Muscle of arm (tissue), 12 donors: Measurements from ENCODE around the gene DPF3. TPM values are rescaled to one million over a fixed set of nuclear protein-coding genes. Genes with fewer than 3 reads are reported as not detected.

ENCODE experiments used
- DNase-seq: peaks from one replicate; pipeline ENCODE4 v3.0.0-alpha.2; 2013
- polyA plus RNA-seq, 12 donors: library from polyadenylated mRNA; unstranded; fragments of 120-200 nt; gene quantifications; one replicate each; pipeline ENCODE4 v1.2.1, GENCODE V29; 2013; ENCODE audit not compliant: insufficient read length in 12 of 12

Gene DPF3
- polyA plus RNA-seq, 12 donors = 1.7 to 16.8 (median 5.1) TPM; not detected in 1

- DNase-seq = no peak
Observed at GRCh38 chr14:72742838-72743195, 151.1 kb downstream of the DPF3 start.

DNA sequence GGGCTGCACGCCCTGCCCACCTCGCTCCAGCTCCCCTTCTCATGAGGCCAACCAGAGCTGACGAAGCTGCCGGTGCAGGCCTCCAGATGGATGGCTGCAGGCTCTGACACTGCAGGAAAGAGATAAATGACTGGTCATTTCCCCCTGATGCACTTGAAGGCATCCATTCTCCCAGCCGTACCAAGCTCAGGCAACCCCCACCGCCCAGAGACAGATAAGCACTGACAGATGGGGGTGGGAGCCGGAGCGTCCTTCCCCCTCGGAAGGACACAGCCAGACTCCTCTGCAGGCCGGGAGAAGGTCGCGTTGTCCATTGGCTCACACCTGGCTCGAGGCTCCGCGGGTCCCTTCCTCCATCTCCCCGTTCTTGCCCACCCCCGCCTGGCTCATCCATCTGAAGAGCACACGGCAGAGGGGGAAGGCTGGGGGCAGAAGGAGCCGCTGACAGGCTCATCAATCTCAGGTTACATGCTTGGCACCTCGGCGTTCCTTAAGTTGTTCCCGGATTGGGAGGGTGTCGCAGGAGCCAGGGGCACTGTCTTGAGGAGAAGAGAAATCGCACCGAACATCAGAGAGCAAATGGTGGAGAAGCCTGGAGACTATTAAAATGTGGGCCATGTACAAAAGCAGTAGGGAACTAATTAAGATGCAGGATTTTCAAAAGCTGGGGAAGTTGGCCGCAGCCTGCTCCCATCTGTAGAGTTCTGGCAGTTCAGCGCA, 151.6 kb downstream of the DPF3 start:
- no peak for DNase-seq

DNA sequence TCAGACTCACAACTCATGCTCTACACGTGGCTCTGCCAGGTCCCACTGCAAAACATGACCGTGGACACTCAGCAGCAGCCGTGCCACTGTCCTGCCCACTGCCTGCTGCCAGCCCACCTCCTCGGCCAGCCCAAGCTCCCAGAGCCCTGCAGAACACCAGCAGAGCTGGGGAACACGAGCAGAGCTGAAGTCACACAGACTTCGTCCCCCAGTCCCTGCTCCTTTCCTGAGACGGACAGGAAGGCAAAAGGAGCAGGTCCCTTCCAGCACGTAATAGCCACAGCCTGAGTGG, 152.1 kb downstream of the DPF3 start:
- DNase-seq = no peak

DNA sequence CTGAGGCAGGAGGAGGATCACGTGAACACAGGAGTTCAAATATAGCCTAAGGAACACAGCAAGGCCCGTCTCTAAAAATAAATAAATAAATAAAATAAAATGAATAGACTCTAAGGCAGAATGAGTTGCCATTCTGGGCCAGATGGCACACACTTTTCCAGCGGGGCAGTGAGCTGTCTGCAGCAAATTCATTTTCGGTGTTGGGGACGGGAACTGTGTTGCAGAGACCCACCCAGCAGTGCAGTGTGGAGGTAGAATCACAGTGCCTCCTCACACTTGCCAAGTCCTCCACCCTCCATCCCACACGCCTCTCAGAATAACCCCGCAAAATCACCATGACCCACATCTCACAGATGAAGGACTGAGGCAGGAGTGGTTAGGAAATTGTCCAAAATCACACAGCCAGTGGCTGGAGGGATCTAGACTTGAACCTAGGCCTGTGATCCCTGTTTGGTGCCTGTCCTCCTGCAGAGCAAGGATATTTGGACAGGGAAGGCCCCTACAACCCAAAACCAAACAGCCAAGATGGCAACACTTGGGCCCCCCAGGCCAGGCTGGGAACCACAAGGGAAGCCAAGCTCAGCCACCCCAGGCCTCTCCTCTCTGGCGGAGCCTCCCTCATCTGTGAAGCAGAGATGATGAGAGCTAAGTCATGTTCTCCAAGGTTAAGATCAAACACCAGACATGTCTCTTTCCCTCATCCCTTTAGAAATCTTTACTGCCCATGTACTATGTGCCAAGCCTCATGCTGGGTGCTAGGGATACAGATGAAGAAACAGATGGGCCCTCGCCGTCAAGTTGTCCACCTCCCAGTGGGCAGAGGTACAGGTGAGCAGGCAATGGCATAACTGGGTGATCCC, 152.7 kb downstream of the DPF3 start:
- no peak for DNase-seq

DNA sequence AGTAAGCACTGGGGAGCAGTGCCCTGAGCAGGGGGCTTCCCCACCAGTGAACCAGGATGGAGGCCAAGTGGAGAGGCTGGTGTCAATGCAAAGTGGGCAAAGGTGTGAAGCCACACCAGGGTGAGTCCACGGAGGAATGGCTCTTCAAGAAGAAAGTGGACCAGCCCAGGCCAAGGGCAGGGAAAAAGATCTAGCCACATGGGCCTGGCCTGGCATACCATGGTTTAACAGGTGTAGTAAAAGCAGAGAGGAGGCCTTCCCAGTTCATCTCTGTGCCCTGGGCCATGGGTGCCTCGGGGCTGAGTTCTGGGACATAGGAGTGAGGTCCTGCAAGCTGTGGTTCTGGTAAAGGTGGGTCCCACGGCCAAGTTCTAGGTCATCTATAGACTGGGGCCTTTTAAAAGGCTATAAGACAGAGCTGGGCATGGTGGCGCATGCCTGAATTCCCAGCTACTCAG, 153.4 kb downstream of the DPF3 start:
- DNase-seq = no peak

DNA sequence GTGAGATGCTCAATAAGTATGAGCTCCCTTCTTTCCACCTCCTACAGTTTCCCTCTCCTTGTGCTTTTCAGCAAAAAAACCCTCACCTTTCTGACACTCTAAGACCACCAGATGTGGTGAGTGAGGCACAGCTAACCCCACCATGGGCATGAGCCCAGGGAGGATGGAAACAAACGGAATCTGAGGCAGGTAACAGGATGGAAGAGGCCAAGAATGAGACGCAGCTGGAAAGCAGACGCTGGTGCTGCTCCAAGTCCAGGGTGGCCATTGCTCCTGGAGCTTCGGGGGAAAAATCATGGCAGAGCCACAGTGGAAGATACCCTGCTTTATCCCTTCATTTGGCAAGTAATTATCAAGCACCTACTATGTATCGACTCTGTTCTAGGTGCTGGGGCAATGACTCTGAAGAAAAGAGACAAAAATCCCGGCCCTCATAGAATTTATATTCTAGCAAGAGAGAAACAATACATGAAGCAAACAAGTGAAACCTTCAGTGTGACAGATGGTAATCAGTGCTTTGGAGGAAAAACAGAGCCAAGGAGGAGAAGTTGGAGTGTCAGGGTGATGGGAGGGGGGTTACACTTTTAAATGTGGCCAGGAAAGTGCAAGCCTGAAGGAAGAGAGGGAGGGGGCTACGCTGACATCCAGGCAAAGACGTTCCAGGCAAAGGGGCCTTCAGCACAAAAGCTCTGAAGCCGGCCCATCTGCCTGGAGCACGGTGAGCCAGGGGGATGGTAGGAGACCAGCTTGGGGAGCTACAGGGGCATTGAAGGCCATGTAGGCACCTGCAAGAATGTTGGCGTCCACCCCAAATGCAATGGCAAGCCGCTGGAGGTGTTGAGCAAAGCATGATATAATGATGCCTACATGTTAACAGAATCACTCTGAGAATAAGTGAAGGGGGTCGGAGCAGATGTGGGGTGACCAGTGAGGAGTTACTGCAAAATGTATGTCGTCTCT, 154.2 kb downstream of the DPF3 start:
- no peak for DNase-seq

DNA sequence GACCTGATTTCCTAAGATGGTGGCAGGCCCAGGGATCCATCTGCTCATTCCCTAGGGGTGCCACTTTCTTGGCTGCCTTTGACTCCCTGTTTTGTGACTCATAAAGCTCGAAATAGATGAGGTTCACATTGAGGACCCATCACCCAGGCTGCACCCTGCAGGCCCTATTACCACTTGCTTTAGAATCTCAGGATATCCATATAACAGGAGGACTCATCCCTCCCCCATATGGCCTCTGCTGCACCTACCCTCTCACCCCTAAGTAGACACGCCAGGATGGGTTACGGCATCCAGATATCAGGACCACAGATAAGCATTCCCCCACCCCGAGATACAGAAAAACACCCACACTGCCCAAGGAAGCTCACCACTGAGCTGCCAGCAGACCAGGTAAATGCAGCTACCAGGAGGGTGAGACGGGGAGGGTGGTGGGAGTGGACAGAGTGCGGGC, 155.7 kb downstream of the DPF3 start:
- DNase-seq = no peak

GRCh38 chr14:72737560-72737943, 156.3 kb downstream of the DPF3 start:
- DNase-seq = no peak

DNA sequence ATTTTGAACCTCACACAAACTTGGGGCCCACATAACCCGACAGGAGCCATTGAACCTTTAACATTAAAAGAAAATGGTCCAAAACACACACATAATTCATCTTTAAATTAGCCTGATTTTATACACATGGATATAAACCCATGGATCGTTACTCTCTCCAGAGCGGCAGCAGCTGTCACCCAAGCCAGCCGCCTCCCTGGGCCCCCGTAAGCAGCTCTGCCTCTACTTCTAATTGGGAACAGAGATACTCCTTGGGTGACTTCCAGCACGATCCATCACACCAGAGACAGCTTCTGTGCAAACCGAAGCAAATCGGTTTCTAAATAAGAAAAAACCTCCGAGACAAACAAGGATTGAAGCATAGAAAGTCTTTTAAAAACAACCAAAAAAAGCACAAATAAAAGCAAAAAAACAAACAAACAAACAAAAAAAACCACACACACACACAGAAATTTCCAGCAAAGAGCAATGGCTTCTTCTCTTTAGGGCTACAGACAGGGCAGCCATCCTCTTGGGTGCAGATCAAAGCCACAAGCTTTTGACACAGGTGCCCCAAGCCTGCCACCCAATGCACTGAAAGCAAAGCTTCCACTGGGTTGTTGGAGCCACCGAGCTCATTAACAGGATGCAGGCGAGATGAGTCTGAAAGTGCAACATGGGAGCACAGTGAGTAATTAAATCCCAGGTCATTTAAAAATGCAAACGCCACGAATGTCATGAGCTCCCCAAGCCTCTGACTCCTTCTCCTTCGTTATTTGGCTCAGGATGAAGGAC, 156.9 kb downstream of the DPF3 start:
- DNase-seq = peak; percentile 37

DNA sequence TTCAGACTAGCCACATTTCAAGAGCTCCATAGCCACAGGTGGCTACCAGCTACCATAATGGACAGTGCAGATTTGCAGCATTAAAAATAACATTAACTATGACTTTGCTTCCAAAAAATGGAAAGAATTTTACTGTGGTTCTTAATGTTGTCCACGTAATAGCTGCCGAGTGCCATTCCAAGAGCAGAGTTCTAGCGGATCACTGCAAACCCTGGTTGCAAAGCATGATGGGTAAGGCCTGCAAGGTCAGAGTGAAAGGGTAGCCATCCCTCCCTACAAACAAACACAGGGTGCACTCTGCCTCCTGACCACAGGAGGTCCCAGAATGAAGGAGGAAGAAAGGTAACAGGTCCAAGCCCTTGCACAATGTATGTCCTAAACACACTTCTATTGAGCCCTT, 157.6 kb downstream of the DPF3 start:
- DNase-seq = no peak

DNA sequence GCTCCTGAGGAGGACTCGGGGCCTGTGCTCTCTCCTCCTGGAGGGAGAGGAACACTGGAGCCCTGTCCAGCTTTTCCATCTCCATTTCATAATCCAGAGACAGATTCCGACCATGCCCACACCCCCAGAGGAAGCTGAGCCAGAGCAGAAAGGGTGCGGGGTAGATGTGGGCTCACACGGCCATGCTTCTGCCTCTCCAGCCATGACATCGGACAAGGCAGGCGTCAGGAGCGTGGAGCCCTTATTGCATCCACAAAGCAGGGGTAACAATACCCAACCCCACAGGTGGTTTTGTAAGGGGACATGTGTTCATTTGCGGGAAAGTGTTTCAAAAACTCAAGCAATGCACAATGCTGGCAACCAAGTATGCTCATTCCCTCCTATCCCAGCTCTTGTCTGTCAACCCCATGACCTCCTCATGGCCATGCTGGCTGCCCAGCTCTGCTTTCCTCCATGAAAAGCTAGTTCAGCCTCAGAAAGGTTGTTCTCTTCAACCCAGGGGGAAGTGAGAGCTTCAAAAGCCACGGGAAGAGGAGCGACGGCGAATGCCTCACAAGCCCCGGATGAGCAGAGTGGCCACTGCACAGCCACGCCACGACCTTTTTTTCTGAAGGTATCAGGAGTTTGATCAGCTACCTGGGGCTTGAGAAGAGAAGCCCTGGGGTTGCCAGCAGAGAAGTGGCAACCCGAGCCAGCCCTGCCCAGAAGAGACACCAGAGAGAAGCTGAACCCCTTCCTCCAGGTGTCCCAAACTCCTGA, 161.7 kb downstream of the DPF3 start:
- no peak for DNase-seq

DNA sequence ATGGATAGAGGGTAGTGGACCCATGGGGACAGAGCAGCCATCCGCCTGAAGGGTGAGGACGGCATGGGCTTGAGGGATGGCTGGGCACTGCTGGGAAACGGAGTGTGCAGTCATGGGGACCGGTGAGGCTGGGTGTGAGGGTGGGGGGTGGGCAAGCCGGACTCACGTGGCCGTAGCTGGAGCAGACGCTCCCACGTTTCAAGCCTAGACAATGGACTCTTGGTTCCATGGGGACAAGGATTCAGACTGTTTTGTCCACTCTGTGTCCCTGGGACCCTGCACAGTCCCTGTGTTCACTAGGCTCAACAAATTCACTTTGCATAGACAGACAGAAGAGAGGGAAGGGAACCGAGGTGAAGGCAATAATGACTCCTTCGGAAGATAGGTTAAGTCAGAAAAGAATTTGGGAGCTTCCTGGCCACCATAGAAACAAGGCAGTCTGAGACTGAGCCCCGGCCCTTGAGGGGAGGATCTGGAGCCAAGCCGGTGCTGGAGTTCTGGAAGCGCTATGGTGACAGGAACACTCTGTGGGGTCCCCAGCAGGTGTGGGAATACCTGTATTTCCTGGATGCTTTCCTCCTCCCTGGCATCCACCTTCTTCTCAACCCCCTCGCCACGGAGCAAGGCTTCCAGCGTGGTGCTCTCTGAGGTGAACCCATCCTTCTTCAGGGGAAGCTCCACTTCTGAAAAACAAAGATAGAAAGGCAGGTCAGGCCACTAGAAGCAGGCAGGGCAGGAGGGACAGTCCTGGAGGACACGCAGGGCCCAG, 162.5 kb downstream of the DPF3 start:
- DNase-seq = no peak

DNA sequence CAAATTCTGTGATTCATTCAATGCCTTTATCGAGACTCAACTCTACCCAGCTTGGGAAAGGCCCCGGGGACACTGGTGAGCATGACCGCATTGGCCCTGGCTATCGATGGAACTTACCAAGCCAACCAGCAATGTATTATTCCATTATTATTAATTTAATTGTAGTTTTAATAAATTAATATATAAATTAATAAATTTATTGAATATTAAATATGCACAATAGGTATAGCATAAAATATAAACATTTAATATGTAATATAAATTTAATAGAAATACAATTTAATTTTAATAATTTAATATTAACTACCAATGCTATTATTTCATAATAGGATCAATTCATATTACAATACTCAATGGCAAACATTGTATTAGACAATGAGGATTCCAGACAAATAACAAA, 163.4 kb downstream of the DPF3 start:
- DNase-seq = no peak

- no peak for DNase-seq
Observed at GRCh38 chr14:72726444-72726843, 167.5 kb downstream of the DPF3 start.

DNA sequence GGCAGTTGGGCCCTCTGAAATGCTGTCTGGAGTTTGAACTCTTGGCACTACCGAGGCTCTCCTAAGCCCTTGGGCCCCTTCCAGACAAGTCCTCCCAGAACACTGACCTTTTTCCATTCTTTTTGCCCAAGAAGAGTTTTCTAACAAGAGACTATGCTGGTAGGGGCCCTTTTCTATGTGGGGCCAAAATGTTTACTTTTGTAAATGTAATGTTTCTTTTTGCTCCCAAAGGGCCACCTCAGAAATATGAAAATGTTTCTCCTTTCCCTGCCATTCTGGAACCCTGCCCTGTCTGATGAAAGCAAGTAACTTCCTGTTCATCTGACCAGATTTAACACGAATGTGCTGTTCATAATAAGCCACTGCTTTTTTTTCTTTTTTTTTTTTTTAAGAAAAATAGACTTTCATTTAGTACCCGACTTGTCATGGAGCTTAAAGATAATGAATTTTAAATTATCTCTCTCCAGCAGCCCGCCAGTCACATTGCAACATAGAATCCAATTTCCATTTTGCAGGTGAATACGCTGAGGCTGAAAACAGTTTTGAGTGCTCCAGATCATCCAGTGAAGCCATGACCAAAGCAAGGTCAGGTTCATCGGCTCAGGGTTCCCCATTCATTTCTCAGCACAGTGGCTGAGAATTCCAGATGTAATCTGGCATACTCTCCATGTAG, 169.9 kb downstream of the DPF3 start:
- no peak for DNase-seq

DNA sequence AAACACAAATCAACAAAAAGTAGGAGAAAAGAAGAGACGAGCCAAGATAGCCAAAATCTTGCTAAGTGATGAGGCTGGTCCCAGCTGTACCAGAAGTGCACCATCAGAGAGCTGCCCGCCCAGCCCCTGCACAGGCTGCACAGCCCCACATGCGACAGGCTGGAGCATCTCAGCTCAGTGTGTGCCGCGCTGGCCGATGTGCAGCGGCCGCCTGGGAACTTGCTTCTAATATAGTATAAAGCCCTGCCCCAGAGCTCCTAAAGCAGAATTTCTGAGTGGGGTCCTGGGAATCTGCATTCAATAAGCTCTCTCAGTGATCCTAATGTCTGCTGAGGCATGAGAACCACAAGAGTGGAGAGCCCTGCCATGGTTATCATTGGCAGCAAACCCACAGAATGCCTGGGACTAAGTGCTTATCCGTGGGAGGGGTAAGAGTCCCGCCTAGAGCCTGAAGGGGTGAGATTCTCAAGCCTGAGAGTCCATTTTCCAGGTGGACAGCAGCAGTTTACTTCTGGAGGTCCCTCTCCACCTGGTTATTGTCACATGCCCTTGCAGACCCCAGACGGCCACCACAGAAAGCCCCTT, 171.6 kb downstream of the DPF3 start:
- no peak for DNase-seq

GRCh38 chr14:72721083-72721482, 172.8 kb downstream of the DPF3 start:
- DNase-seq = no peak

GRCh38 chr14:72717220-72717619, 176.7 kb downstream of the DPF3 start:
- no peak for DNase-seq

DNA sequence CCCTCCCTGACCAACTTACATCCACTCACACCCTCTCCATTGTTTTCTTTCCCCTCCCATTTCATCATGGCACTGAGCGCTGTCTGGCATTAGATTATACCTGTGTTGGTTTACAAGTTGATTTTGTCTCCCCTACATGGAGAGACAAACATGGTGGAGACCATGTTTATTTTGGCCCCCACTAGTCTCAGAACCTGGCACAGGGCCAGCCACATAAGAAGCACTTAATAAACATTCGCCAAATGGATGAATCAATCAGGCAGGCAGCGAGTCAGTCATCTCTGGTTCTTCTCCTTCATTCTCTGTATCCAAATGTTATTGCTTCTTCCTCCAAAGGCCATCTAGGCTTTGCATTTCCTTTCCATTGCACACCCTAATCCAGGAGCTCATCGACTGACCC, 177.4 kb downstream of the DPF3 start:
- DNase-seq = no peak
